H1 (cell line): ENCODE measurements around the gene PKDREJ. TPM values are rescaled to one million over a fixed set of nuclear protein-coding genes. Genes with fewer than 3 reads are reported as not detected.

Experiments used
- CHD7 ChIP-seq: fragments of 300-600 bp; sonication (generic); IDR thresholded peaks from 2 replicates; pipeline ENCODE4 v1.7.1; 2012; ENCODE audit warnings: low read length, moderate library complexity, mild to moderate bottlenecking, inconsistent platforms; ENCODE audit not compliant: insufficient replicate concordance
- polyA plus RNA-seq, 7 experiments: library from polyadenylated mRNA; depleted of rRNA in 3 of 7; stranded (reverse) in 5 of 7; unstranded in 2 of 7; fragments of >200 nt in 5 of 7; fragments of 200-250 nt in 2 of 7; gene quantifications; 1 replicate in 5 of 7; 2 replicates in 1 of 7; 4 replicates in 1 of 7; pipeline versions ENCODE4 v1.2.1 to v1.2.3, GENCODE V29; 2011 to 2013; ENCODE audit warnings: missing spikeins in 2 of 7, mixed read lengths in 2 of 7
- total RNA-seq: library from RNA; stranded (reverse); fragmentation: NEBNext Ultra II Directional; extraction: Animal tissue kit (Norgen Biotek cat#: 25700); gene quantifications from 2 replicates; pipeline ENCODE4 v1.2.1, GENCODE V29; 2021

The PKDREJ gene
- total and polyA plus RNA-seq, 2 of the 8 experiments (the other 6 are each of a cell fraction or from before 2014, with no cell fraction given), result 0.02 to 0.04 TPM

GRCh38 chr22:46256358-46256958 is 6.7 kb downstream of the PKDREJ start (continued):
- no peak for TF ChIP-seq CHD7
